SK-N-SH (cell line): ENCODE measurements around the gene OR5AN1. TPM values are rescaled to one million over a fixed set of nuclear protein-coding genes. Genes with fewer than 3 reads are reported as not detected.

Experiments
- CTCF ChIA-PET: fragments of 300-600, 350-600 bp; formaldehyde crosslinking; extraction: SDS; loops from one replicate; lab custom pipeline; 2021; lab: Yijun Ruan, JAX
- POLR2A ChIA-PET: fragments of 350-600 bp; sonication (Branson Sonifier 250); formaldehyde crosslinking; extraction: SDS; loops from one replicate; lab custom pipeline; 2020; ENCODE audit warnings: antibody characterized with exemption, inconsistent platforms; lab: Yijun Ruan, JAX
- DNase-seq: peaks from one replicate; pipeline ENCODE4 v3.0.0; 2012
- H2AFZ ChIP-seq: fragments of 200-600 bp; sonication (generic); 2 replicates; pipeline ENCODE4 v1.8.1; 2016; ENCODE audit warnings: antibody characterized with exemption, mild to moderate bottlenecking, low read depth
- H3F3A ChIP-seq: fragments of 200-600 bp; sonication (generic); replicated peaks from 2 replicates; pipeline ENCODE3; 2016; ENCODE audit warnings: antibody characterized with exemption, mild to moderate bottlenecking; ENCODE audit not compliant: insufficient read depth
- H3K27ac ChIP-seq, 2 experiments: fragments of 200-500 bp in 1 of 2; fragments of 200-600 bp in 1 of 2; sonication (Bioruptor generic) in 1 of 2; sonication (generic), shearing (Covaris generic) in 1 of 2; 2 replicates each; pipeline versions ENCODE4 v1.5.1 to v1.6.1; 2014 to 2016; ENCODE audit warnings: low read depth in 2 of 2, inconsistent platforms in 1 of 2, low read length in 1 of 2, mild to moderate bottlenecking in 1 of 2, mixed read lengths in 1 of 2
- H3K27me3 ChIP-seq: fragments of 200-600 bp; sonication (generic), shearing (Covaris generic); 2 replicates; pipeline ENCODE4 v1.6.1; 2016; ENCODE audit warnings: mixed run types; ENCODE audit not compliant: insufficient read depth
- H3K36me3 ChIP-seq, 2 experiments: fragments of 200-500 bp in 1 of 2; fragments of 200-600 bp in 1 of 2; sonication (Bioruptor generic) in 1 of 2; sonication (generic) in 1 of 2; replicated peaks in 1 of 2; 2 replicates each; pipeline versions ENCODE3 to v1.5.1; 2014 to 2016; ENCODE audit warnings: low read length in 1 of 2, mild to moderate bottlenecking in 1 of 2; ENCODE audit not compliant: insufficient read depth in 2 of 2, control insufficient read depth in 1 of 2
- H3K4me1 ChIP-seq, 2 experiments: fragments of 200-500 bp in 1 of 2; fragments of 200-600 bp in 1 of 2; sonication (Bioruptor generic) in 1 of 2; sonication (generic), shearing (Covaris generic) in 1 of 2; 2 replicates each; pipeline versions ENCODE4 v1.5.1 to v1.6.1; 2014 to 2016; ENCODE audit warnings: low read depth in 1 of 2, low read length in 1 of 2, mixed run types in 1 of 2; ENCODE audit not compliant: insufficient read depth in 2 of 2, control insufficient read depth in 1 of 2
- H3K4me2 ChIP-seq: fragments of 200-600 bp; sonication (generic), shearing (Covaris generic); 2 replicates; pipeline ENCODE4 v1.6.1; 2017; ENCODE audit warnings: mixed run types
- H3K4me3 ChIP-seq, 2 experiments: fragments of 200-500 bp in 1 of 2; fragments of 200-600 bp in 1 of 2; sonication (Bioruptor generic) in 1 of 2; sonication (generic), shearing (Covaris generic) in 1 of 2; 2 replicates each; pipeline versions ENCODE4 v1.5.1 to v1.8.1; 2014 to 2016; ENCODE audit warnings: low read depth in 2 of 2, inconsistent platforms in 1 of 2, low read length in 1 of 2, mild to moderate bottlenecking in 1 of 2, mixed read lengths in 1 of 2, moderate library complexity in 1 of 2
- H3K79me2 ChIP-seq: fragments of 200-600 bp; sonication (generic); 2 replicates; pipeline ENCODE4 v1.8.1; 2017; ENCODE audit warnings: mild to moderate bottlenecking; ENCODE audit not compliant: insufficient read depth
- H3K9ac ChIP-seq: fragments of 200-600 bp; sonication (generic); 2 replicates; pipeline ENCODE4 v1.6.1; 2017; ENCODE audit warnings: mixed run types
- H3K9me2 ChIP-seq: fragments of 200-600 bp; sonication (generic); 2 replicates; pipeline ENCODE4 v1.6.1; 2017; ENCODE audit warnings: mixed run types
- H3K9me3 ChIP-seq: fragments of 200-600 bp; sonication (generic); 2 replicates; pipeline ENCODE4 v1.6.1; 2017; ENCODE audit warnings: mixed run types, mild to moderate bottlenecking, moderate library complexity
- H4K20me1 ChIP-seq: fragments of 200-600 bp; sonication (generic); 2 replicates; pipeline ENCODE4 v1.6.1; 2017; ENCODE audit warnings: mild to moderate bottlenecking, mixed run types; ENCODE audit not compliant: insufficient read depth
- EP300 ChIP-seq, 2 experiments: IDR thresholded peaks; 2 replicates each; pipeline versions ENCODE4 v1.4.0 to v1.6.1; 2012; ENCODE audit warnings: borderline replicate concordance in 1 of 2, low read depth in 1 of 2, low read length in 1 of 2
- EZH2phosphoT487 ChIP-seq: fragments of 200-600 bp; sonication (generic); IDR thresholded peaks from 2 replicates; pipeline ENCODE4 v1.6.1; 2017; ENCODE audit warnings: low read depth, mixed run types, mild to moderate bottlenecking, antibody characterized with exemption, moderate library complexity, borderline replicate concordance
- GABPA ChIP-seq: IDR thresholded peaks from 2 replicates; pipeline ENCODE4 v1.4.0; 2012; ENCODE audit warnings: low read depth, mild to moderate bottlenecking
- MXI1 ChIP-seq: IDR thresholded peaks from 2 replicates; pipeline ENCODE4 v1.6.1; 2012; ENCODE audit warnings: mild to moderate bottlenecking, low read depth, low read length, improper control_type of control experiment
- POLR2AphosphoS5 ChIP-seq: IDR thresholded peaks from 2 replicates; pipeline ENCODE4 v1.6.1; 2012; ENCODE audit warnings: low read depth, low read length
- RAD21 ChIP-seq: IDR thresholded peaks from 2 replicates; pipeline ENCODE4 v1.6.1; 2012; ENCODE audit warnings: mild to moderate bottlenecking, low read length
- RCOR1 ChIP-seq: fragments of 150-350 bp; IDR thresholded peaks from 2 replicates; pipeline ENCODE4 v1.6.1; 2017; ENCODE audit warnings: antibody characterized with exemption, low read length
- RXRA ChIP-seq: IDR thresholded peaks from 2 replicates; pipeline ENCODE4 v1.4.0; 2012; ENCODE audit warnings: low read depth, mild to moderate bottlenecking, borderline replicate concordance
- SIN3A ChIP-seq: IDR thresholded peaks from 2 replicates; pipeline ENCODE4 v1.6.1; 2012; ENCODE audit warnings: low read depth, mild to moderate bottlenecking, low read length, moderate library complexity, borderline replicate concordance
- SMC3 ChIP-seq: IDR thresholded peaks from 2 replicates; pipeline ENCODE4 v1.6.1; 2012; ENCODE audit warnings: low read depth, low read length, improper control_type of control experiment
- TAF1 ChIP-seq: IDR thresholded peaks from 2 replicates; pipeline ENCODE4 v1.6.1; 2012; ENCODE audit warnings: low read depth, mild to moderate bottlenecking, low read length, moderate library complexity, borderline replicate concordance
- TEAD4 ChIP-seq: IDR thresholded peaks from 2 replicates; pipeline ENCODE4 v1.4.0; 2012; ENCODE audit warnings: mild to moderate bottlenecking, borderline replicate concordance; ENCODE audit not compliant: insufficient read depth
- WGBS: methylation state at CpG from one replicate; pipeline ENCODE4 v1.1.6; 2017; ENCODE audit warnings: low lambda C conversion rate; 5-methylcytosine and 5-hydroxymethylcytosine counted together
- polyA plus RNA-seq, 3 experiments: library from polyadenylated mRNA; depleted of rRNA; stranded (reverse); fragments of >200 nt; gene quantifications; 2 replicates each; pipeline ENCODE4 v1.2.3, GENCODE V29; 2012
- TF ChIP-seq, protein P1 (sequence below): fragments of 200-600 bp; sonication (generic); IDR thresholded peaks from 2 replicates; pipeline ENCODE4 v1.6.1; 2017; ENCODE audit warnings: antibody characterized with exemption, mild to moderate bottlenecking, moderate library complexity
- TF ChIP-seq, protein P2 (sequence below): IDR thresholded peaks from 2 replicates; pipeline ENCODE4 v1.4.0; 2012; ENCODE audit warnings: low read depth
- TF ChIP-seq, protein P3 (sequence below): fragments of 150-350 bp; IDR thresholded peaks from 2 replicates; pipeline ENCODE4 v1.6.1; 2016; ENCODE audit warnings: mild to moderate bottlenecking, low read depth, low read length
- TF ChIP-seq, protein P4 (sequence below): IDR thresholded peaks from 2 replicates; pipeline ENCODE4; 2012

OR5AN1 gene
- polyA plus RNA-seq, 1 of the 3 experiments (the other 2 are of a cell fraction): not detected

DNA sequence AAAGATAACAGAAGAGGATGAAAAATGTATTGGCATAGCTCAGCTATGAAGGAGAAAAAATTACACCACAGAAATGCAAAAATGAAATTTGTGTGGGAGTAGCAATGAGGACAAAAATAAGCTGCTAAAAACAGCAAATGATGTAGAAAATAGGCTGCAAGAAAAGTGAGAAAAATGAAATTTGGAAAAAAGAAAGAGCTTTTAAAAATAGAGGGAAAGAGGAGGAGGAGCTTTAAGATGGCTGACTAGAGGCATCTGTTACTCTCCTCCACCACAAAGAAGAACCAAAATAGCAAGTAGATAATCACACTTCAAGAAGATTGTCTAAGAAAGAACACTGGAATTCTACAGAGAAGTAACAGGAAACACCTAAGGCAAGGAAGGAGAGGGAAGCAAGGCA, 23.7 kb upstream of the OR5AN1 start (continued):
- no peak for TF ChIP-seq TEAD4

DNA sequence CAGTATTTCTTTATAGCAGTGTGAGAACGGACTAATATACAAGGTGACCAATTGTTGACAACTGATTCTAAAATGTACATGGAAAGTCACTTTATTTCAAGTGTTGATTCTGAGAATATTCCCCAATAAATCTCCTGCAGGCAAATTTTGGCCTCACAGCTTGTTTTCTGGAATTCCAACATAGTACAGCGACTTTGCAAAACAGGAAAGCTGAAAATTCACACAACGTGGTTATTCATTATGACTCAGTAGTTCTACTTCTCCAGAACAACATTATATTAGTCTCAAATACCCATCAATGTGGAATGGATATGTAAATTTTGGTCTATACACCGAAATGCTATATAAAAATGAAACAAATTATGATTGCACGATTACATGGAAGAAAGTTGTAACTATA, 22.5 kb upstream of the OR5AN1 start:
- Histone ChIP-seq H2AFZ (no peak overlapping the region), H3K27me3 (no peaks in the 10 kb centered on the region), H3K36me3 (no peaks in the 10 kb centered on the region), H3K4me2 (no peak overlapping the region), H3K9me2 (no peaks in the 10 kb centered on the region; the same call in 1 of the 2 replicates), H3K9ac (no peak overlapping the region), H3K79me2 (no peaks in the 10 kb centered on the region), H4K20me1 (no peaks in the 10 kb centered on the region), H3K9me3 (no peaks in the 10 kb centered on the region), H3K4me3 (no peak overlapping the region), H3K4me1 (no peaks in the 10 kb centered on the region), H3K27ac (no peak overlapping the region), H3F3A (no peaks in the 10 kb centered on the region)
- POLR2A ChIA-PET: no interaction called here
- under 1% methylated on average over 5 of the region's 5 CpGs for WGBS
- TF ChIP-seq EZH2phosphoT487 (no peak), GABPA (no peak), RCOR1 (no peak), POLR2AphosphoS5 (no peak), RXRA (no peak), SMC3 (no peak), SIN3A (no peak), MXI1 (no peak), EP300 (IDR thresholded peaks at IDR 0.05; ENCODE audit: borderline replicate concordance in 1 of 2, low read depth in 1 of 2, low read length in 1 of 2) (no peak), TEAD4 (no peak), RAD21 (no peak), TAF1 (no peak)
- TF ChIP-seq, protein P1, sequence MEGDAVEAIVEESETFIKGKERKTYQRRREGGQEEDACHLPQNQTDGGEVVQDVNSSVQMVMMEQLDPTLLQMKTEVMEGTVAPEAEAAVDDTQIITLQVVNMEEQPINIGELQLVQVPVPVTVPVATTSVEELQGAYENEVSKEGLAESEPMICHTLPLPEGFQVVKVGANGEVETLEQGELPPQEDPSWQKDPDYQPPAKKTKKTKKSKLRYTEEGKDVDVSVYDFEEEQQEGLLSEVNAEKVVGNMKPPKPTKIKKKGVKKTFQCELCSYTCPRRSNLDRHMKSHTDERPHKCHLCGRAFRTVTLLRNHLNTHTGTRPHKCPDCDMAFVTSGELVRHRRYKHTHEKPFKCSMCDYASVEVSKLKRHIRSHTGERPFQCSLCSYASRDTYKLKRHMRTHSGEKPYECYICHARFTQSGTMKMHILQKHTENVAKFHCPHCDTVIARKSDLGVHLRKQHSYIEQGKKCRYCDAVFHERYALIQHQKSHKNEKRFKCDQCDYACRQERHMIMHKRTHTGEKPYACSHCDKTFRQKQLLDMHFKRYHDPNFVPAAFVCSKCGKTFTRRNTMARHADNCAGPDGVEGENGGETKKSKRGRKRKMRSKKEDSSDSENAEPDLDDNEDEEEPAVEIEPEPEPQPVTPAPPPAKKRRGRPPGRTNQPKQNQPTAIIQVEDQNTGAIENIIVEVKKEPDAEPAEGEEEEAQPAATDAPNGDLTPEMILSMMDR: no peak
- TF ChIP-seq, protein P2, sequence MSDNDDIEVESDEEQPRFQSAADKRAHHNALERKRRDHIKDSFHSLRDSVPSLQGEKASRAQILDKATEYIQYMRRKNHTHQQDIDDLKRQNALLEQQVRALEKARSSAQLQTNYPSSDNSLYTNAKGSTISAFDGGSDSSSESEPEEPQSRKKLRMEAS: no peak
- TF ChIP-seq, protein P3, sequence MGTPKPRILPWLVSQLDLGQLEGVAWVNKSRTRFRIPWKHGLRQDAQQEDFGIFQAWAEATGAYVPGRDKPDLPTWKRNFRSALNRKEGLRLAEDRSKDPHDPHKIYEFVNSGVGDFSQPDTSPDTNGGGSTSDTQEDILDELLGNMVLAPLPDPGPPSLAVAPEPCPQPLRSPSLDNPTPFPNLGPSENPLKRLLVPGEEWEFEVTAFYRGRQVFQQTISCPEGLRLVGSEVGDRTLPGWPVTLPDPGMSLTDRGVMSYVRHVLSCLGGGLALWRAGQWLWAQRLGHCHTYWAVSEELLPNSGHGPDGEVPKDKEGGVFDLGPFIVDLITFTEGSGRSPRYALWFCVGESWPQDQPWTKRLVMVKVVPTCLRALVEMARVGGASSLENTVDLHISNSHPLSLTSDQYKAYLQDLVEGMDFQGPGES: no peak
- TF ChIP-seq, protein P4, sequence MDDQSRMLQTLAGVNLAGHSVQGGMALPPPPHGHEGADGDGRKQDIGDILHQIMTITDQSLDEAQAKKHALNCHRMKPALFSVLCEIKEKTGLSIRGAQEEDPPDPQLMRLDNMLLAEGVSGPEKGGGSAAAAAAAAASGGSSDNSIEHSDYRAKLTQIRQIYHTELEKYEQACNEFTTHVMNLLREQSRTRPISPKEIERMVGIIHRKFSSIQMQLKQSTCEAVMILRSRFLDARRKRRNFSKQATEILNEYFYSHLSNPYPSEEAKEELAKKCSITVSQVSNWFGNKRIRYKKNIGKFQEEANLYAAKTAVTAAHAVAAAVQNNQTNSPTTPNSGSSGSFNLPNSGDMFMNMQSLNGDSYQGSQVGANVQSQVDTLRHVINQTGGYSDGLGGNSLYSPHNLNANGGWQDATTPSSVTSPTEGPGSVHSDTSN: no peak
- CTCF ChIA-PET: interaction anchor here (1.7 kb wide), 1 partner anchor 165 kb away, joined by 4 read pairs; no protein-coding TSS in a partner anchor
- DNase-seq: no peak
